ENCODE measurements around the gene TBC1D10A.
A peak's percentile ranks its signal among the peaks of the same experiment; 100 is the strongest.

Gene TBC1D10A

DNA sequence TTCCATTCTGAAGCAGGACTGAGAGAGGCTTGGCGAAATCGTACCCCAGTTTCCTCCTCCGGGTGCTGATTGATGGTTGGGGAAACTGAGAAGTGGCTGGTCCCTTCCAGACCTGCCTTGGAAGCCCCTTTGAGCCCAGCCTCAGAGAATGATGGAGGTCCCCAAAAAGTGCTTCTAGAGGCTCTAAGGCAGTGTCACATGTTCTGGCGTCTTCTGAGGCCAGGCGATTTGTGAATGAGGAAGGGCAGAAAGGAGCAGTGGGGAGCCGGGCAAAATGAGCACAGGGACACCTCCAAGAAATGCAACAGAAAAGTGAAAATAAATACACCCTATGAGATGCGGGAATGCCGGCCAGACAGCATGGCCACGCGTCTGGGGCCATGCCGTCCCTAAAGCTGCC is 79.2 kb downstream of the TBC1D10A start:
- no peak for DNase-seq (ENCODE audit: low read depth in 2 of 2)

DNA sequence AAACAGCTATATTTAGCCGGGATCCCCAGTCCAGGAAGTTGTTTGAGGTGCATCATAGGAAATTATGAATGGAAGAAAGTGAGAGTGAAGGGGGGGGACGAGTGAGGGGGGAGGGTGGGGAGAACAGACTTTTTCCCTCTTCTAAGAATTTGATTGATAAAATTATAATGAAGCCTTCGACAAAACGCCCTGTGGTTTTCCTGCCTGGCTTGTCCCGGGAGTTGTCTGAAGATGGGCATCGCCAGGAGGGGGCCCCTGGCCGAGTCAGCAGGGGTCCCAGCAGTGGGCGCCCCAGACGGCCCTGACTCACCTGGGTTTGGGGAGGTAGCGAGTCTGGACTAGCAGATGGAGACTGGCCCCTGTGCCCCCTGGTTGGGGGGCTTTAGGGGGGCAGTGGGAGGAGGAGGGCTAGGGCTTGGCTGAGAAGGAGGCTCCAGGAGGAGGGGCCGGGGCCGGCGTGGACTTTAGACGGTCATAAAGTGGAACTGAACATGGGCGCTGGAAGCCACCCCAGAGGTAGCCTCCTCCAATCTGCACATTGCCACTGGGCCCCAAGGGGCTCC is 79.8 kb downstream of the TBC1D10A start:
- no peak for DNase-seq (ENCODE audit: low read depth in 2 of 2)

DNA sequence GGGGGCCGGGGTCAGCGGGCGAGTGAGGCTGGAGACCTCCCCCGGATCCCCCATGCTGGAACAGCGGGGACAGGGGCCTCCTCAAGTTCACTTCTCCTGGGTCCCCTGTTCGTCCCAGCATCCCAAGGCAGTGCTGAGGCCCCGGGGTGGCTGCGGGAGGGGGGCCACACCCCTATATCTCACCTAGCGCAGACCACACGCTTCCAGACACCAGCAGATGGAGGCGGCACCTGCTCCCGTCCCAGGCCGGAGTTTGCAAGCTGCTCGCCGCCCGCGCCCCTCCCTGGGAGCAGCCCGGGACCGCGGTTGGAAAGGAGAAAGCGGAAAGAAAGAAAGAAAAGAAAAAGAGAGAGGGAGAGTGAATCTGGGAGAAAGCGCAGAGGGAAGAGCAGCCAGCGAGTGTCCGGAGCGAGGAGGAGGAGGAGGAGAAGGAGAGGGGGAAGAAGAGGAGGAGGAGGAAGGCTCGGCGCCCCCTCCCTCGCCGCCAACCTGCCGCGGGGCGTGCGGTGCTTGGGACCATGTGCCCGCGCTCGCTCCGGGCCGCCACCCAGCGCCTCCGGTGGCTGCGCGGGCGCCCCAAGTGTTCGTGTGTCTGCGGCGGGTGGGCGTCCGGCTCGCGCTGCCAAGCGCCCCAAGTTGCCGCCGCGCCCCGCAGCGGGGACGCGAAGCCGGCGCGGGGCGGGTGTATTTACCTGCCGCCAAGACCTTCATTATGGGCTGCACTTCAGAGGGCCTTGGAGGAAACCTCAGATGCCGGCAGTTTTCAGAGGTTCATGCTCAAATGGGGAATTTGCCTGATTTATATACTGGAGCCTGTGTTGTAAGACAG is 80.5 kb downstream of the TBC1D10A start, which contains the start of gene LIF:
LIF (minus strand) TSS at position 775 of the 829 bp plus-strand sequence; CDS start at position 711, 64 bp downstream.
- DNase-seq (ENCODE audit: low read depth in 2 of 2), result peak in 1 of 2 donors; percentile 39

DNA sequence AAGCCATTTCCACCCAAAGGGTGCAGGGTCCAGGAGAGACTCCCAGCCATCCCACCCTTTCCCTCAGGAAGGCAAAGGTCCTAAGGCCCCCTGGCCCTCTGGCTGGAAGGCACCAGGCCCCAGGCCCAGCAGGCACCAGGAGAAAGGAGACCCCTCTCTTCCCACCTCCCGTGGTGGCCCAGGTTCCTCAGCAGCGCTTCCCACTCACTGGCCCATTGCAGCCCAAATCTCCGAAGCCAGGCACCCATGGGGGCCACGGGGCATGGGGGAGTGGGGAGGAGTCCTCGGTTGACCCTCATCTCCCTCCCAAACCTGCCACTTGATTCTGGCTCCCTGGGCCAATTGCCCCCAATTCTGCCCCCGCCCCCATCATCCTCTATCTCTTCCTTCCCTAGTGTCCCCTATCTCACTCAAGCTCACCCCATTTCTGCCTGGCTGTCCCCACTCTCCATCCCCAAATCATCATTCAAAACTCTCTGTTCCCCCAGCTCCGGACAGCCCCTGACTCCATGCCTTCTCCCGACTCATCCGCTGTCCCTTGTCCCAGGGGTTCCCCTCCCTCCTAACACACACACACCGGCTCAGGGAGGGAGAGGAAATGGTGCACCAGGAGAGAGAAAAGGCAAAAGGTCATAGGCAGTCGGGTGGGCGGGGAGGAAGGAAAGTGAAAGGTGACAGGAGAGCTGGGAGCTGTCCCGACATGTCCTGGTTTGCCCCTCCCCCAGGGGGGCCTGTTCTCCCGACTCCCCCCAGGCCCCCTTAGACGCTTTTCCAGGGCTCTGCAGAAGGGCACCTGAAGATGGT is 81.4 kb downstream of the TBC1D10A start:
- no peak for DNase-seq (ENCODE audit: low read depth in 2 of 2)

DNA sequence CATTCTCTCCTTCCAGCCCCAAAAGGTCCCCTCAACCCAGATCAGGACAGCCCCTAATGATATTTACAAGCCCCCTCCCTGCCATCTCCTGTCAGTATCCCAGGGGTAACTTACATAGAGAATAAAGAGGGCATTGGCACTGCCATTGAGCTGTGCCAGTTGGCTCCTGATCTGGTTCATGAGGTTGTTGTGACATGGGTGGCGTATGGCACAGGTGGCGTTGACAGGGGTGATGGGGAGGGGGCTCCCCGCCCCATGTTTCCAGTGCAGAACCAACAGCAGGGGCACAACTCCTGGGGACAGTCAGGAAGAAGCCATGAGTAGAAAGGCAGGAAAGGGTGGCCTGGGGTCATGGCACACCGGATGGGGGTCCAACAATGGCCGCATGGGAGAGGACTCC is 82.1 kb downstream of the TBC1D10A start:
- no peak for DNase-seq (ENCODE audit: low read depth in 2 of 2)

DNA sequence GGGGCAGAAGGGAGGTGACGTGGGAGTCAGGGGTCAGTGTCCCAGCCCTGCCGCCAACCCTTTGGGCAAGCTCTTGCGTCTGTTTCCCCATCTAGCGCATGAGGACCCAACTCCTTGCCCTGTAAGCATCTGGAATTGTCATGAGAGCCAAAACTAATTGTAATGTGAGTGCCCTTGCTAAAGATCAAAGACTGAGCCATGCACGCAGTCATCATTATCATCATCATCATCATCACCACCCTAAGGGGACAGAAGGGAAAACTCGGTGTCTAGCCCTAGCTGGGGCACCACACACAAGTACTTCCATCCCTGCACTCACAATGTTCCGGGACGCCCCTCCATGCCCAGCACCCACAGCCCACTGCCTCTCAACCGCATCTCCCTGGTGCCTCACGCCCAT is 82.7 kb downstream of the TBC1D10A start:
- no peak for DNase-seq (ENCODE audit: low read depth in 2 of 2)

DNA sequence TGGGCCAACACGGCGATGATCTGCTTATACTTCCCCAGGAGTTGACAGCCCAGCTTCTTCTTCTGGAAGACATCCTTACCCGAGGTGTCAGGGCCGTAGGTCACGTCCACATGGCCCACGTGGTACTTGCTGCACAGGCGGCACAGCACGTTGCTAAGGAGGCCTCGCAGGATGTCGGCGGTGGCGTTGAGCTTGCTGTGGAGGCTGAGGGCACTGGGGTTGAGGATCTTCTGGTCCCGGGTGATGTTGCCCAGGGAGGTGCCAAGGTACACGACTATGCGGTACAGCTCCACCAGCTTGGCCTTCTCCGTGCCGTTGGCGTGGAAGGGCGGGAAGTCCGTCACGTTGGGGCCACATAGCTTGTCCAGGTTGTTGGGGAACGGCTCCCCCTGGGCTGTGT is 83.1 kb downstream of the TBC1D10A start:
- DNase-seq (ENCODE audit: low read depth in 2 of 2), result no peak

Measured in stimulated activated CD8-positive, alpha-beta memory T cell treated with anti-CD3 and anti-CD28 coated beads, Interleukin-15, amount 100 ng/mL, for 4 hours (primary cell).